Measurements from ENCODE around the gene IL17RC.
"Not testable (repeated sequence)": the region's sequence is repeated elsewhere in the genome, so short reads cannot be mapped to it uniquely, and the experiment has no call there.

Gene IL17RC

DNA sequence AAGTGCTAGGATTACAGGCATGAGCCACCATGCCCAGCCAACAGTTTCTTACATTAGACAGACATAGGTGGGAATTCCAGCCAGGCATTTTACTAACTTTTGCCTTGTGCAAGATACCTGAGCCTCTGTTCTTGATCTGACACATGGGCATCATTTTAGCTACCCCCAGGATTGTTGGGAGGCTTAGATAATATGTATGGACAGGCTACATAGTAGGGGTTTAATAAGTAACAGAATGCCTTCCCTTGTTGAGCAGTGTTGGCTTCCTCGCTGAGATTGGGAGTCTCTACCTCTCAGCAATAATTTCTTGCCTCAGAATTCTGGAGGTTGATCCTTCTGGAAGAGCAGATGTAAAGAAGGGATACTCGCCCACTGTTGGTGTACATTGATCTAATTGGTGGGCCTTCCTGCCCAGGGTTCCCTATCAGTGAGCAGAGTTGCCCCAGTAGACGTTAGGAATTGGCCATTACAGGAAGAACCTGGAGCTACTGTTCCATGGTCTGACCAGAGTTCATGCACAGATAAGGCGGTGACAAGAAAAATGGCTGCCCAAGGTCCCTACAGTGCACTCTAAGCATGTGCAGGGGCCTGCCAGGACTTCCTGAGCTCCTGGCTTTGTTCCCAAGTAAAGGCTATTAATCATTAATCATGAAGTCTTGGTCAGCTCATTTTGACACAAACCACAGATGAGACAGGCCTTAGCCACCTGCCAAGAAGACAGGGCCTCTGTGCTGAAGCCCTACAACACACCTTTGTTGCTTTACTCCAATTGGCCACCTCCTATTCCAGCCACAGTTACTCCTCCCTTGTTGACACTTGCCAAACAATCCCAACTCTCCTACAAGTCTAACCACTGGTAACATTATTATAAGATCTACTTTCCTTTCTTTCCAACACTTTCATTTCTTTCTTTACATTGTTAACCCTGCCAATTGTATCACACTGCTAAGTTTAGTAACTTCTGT lies 19.2 kb upstream of the IL17RC start:
- Mint-ChIP-seq H3K27ac (ENCODE audit: low read depth) (peak overlapping the region; percentile 66), H3K4me3 (no peak overlapping the region), H3K9me3 (no peaks in the 10 kb centered on the region), H3K27me3 (no peaks in the 10 kb centered on the region), H3K4me1 (peaks cover 42% of the 10 kb centered on the region), H3K36me3 (ENCODE audit: insufficient read depth) (peaks cover 8% of the 10 kb centered on the region)
- ATAC-seq (replicated peaks; ENCODE audit: extremely low read depth, poor library complexity, severe bottlenecking) (no peak), DNase-seq (ENCODE audit: low spot score in 2 of 2) (no peak)

GRCh38 chr3:9898467-9899241 lies 18.2 kb upstream of the IL17RC start:
- Mint-ChIP-seq H3K4me3 (no peak overlapping the region), H3K27me3 (no peaks in the 10 kb centered on the region)

GRCh38 chr3:9899289-9899791 lies 17.6 kb upstream of the IL17RC start:
- H3K4me3 Mint-ChIP-seq: no peak overlapping the region
- DNase-seq (ENCODE audit: low spot score in 2 of 2): no peak
- no peaks in the 10 kb centered on the region for H3K27me3 Mint-ChIP-seq
- no peaks in the 10 kb centered on the region for H3K9me3 Mint-ChIP-seq
- peaks cover 3% of the 10 kb centered on the region for H3K36me3 Mint-ChIP-seq (ENCODE audit: insufficient read depth)
- ATAC-seq (replicated peaks; ENCODE audit: extremely low read depth, poor library complexity, severe bottlenecking): no peak
- no peak overlapping the region for H3K27ac Mint-ChIP-seq (ENCODE audit: low read depth)
- peaks cover 39% of the 10 kb centered on the region for H3K4me1 Mint-ChIP-seq

More at GRCh38 chr3:9898467-9899241, 18.2 kb upstream of the IL17RC start:
- Mint-ChIP-seq H3K27ac (ENCODE audit: low read depth) (peak overlapping the region; percentile 66), H3K4me1 (peaks cover 44% of the 10 kb centered on the region), H3K9me3 (no peaks in the 10 kb centered on the region), H3K36me3 (ENCODE audit: insufficient read depth) (peaks cover 3% of the 10 kb centered on the region)
- ATAC-seq (replicated peaks; ENCODE audit: extremely low read depth, poor library complexity, severe bottlenecking) (no peak), DNase-seq (ENCODE audit: low spot score in 2 of 2) (no peak)

- DNase-seq (ENCODE audit: low spot score in 2 of 2); H3K36me3 Mint-ChIP-seq (ENCODE audit: insufficient read depth); ATAC-seq (replicated peaks; ENCODE audit: extremely low read depth, poor library complexity, severe bottlenecking); H3K27me3 Mint-ChIP-seq; H3K4me3 Mint-ChIP-seq; H3K9me3 Mint-ChIP-seq; H3K27ac Mint-ChIP-seq (ENCODE audit: low read depth): not testable (repeated sequence)
- peaks cover 28% of the 10 kb centered on the region for H3K4me1 Mint-ChIP-seq
Measured at GRCh38 chr3:9900965-9901415, 15.9 kb upstream of the IL17RC start.

DNA sequence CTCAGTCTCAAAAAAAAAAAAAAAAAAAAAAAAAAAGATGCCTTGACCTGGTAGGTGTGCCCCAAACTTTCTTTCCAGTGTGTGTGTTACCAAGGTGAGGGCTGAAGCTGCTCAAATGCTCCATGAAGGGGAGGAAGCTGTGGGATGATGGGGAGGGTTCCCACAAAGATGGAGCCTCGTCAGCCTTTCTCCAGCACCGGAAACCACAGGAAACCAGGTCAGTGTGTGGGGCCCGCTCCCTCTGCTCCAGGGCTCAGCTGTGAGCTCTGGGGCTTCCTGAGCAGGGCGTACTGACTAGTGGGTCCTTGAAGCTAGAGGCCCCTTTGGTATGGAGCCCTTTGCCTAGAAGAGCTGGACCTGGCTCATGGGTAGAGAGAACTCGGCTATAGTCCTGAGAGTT lies 14.9 kb upstream of the IL17RC start:
- peaks cover 27% of the 10 kb centered on the region for H3K4me1 Mint-ChIP-seq
- no peaks in the 10 kb centered on the region for H3K27me3 Mint-ChIP-seq
- no peak overlapping the region for H3K27ac Mint-ChIP-seq (ENCODE audit: low read depth)
- peak overlapping the region; percentile 7 for H3K4me3 Mint-ChIP-seq
- no peak for DNase-seq (ENCODE audit: low spot score in 2 of 2)
- peaks cover 2% of the 10 kb centered on the region for H3K36me3 Mint-ChIP-seq (ENCODE audit: insufficient read depth)
- ATAC-seq (replicated peaks; ENCODE audit: extremely low read depth, poor library complexity, severe bottlenecking): peak; percentile 36
- H3K9me3 Mint-ChIP-seq: no peaks in the 10 kb centered on the region

DNA sequence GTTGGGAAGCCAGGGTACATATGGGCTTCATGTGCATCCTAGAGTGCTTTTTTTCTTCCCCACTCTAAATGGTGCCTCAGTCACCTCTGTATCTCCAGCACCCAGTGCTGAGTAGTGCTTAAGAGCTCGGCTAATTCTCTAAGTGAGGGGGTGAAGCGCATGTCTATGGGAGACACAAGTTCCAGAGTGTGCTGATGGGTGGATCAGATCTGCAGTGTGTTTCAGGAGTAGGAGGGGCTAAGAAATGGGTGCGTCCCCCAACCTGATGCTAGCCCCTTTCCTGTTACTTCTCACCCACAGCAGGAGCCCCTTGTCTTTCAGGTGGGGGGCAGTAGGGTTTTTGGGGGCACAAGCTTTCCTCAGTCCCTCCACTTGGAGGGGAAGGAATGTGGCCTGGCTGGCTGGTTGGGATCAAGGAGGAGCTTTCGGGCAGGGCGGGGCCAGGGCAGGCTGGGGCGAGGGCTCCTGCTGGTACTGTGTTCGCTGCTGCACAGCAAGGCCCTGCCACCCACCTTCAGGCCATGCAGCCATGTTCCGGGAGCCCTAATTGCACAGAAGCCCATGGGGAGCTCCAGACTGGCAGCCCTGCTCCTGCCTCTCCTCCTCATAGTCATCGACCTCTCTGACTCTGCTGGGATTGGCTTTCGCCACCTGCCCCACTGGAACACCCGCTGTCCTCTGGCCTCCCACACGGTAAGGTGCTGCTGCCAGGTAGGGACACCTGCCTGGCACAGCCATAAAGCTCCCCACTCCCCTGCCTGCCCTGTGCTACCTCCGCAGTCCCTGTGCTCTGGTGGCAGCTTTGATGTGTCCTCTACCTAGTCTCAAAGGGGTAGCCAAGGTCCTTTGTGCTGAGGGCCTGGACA lies 14.3 kb upstream of the IL17RC start, which contains the start of gene IL17RE:
TSS of gene IL17RE (plus strand) at position 477 of the 866 bp plus-strand sequence. CDS start at position 562, 85 bp downstream.
- Mint-ChIP-seq H3K27me3 (no peaks in the 10 kb centered on the region), H3K36me3 (ENCODE audit: insufficient read depth) (peaks cover 2% of the 10 kb centered on the region), H3K4me1 (peaks cover 27% of the 10 kb centered on the region), H3K27ac (ENCODE audit: low read depth) (no peak within 1 kb of the TSS), H3K9me3 (no peaks in the 10 kb centered on the region), H3K4me3 (peak within 1 kb of the TSS; percentile 7)
- DNase-seq (ENCODE audit: low spot score in 2 of 2) (no peak), ATAC-seq (replicated peaks; ENCODE audit: extremely low read depth, poor library complexity, severe bottlenecking) (no peak)

GRCh38 chr3:9903238-9903624 lies 13.7 kb upstream of the IL17RC start:
- no peaks in the 10 kb centered on the region for H3K9me3 Mint-ChIP-seq
- ATAC-seq (replicated peaks; ENCODE audit: extremely low read depth, poor library complexity, severe bottlenecking): no peak
- H3K4me1 Mint-ChIP-seq: peaks cover 22% of the 10 kb centered on the region
- no peak for DNase-seq (ENCODE audit: low spot score in 2 of 2)
- H3K36me3 Mint-ChIP-seq (ENCODE audit: insufficient read depth): peaks cover 2% of the 10 kb centered on the region
- H3K27me3 Mint-ChIP-seq: no peaks in the 10 kb centered on the region
- no peak overlapping the region for H3K4me3 Mint-ChIP-seq
- H3K27ac Mint-ChIP-seq (ENCODE audit: low read depth): no peak overlapping the region

- no peak overlapping the region for H3K27ac Mint-ChIP-seq (ENCODE audit: low read depth)
- peaks cover 17% of the 10 kb centered on the region for H3K4me1 Mint-ChIP-seq
- H3K4me3 Mint-ChIP-seq: no peak overlapping the region
- DNase-seq (ENCODE audit: low spot score in 2 of 2): no peak
- no peaks in the 10 kb centered on the region for H3K9me3 Mint-ChIP-seq
- peaks cover 2% of the 10 kb centered on the region for H3K36me3 Mint-ChIP-seq (ENCODE audit: insufficient read depth)
- no peaks in the 10 kb centered on the region for H3K27me3 Mint-ChIP-seq
- no peak for ATAC-seq (replicated peaks; ENCODE audit: extremely low read depth, poor library complexity, severe bottlenecking)
Measured at GRCh38 chr3:9903904-9904303, 13.0 kb upstream of the IL17RC start.

DNA sequence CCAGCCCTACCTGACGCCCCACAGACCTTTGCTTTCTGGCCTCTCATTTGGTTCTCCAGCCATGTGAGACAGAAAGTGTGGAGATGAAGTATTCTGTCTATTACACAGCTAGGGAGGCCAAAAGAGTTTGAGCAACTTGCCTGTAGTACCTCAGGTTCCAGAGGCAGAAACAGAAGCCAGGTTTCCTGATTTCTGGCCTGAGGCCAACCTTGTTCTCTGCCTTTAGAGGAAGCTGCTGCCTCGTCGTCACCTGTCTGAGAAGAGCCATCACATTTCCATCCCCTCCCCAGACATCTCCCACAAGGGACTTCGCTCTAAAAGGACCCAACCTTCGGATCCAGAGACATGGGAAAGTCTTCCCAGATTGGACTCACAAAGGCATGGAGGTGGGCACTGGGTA lies 10.4 kb upstream of the IL17RC start:
- Mint-ChIP-seq H3K4me3 (no peak overlapping the region), H3K36me3 (ENCODE audit: insufficient read depth) (peaks cover 2% of the 10 kb centered on the region), H3K27ac (ENCODE audit: low read depth) (no peak overlapping the region), H3K9me3 (no peaks in the 10 kb centered on the region), H3K27me3 (no peaks in the 10 kb centered on the region), H3K4me1 (peaks cover 17% of the 10 kb centered on the region)
- DNase-seq (ENCODE audit: low spot score in 2 of 2): no peak
- no peak for ATAC-seq (replicated peaks; ENCODE audit: extremely low read depth, poor library complexity, severe bottlenecking)

GRCh38 chr3:9908286-9908685 lies 8.6 kb upstream of the IL17RC start:
- no peak overlapping the region for H3K27ac Mint-ChIP-seq (ENCODE audit: low read depth)
- DNase-seq (ENCODE audit: low spot score in 2 of 2) (no peak), ATAC-seq (replicated peaks; ENCODE audit: extremely low read depth, poor library complexity, severe bottlenecking) (no peak)
- H3K27me3 Mint-ChIP-seq: peaks cover 9% of the 10 kb centered on the region
- H3K9me3 Mint-ChIP-seq: no peaks in the 10 kb centered on the region
- H3K4me1 Mint-ChIP-seq: peaks cover 9% of the 10 kb centered on the region
- peaks cover 2% of the 10 kb centered on the region for H3K36me3 Mint-ChIP-seq (ENCODE audit: insufficient read depth)
- no peak overlapping the region for H3K4me3 Mint-ChIP-seq

- Mint-ChIP-seq H3K4me3 (no peak overlapping the region), H3K27ac (ENCODE audit: low read depth) (peak overlapping the region; percentile 53), H3K9me3 (no peaks in the 10 kb centered on the region), H3K27me3 (peaks cover 9% of the 10 kb centered on the region), H3K4me1 (peaks cover 6% of the 10 kb centered on the region), H3K36me3 (ENCODE audit: insufficient read depth) (peaks cover 2% of the 10 kb centered on the region)
- DNase-seq (ENCODE audit: low spot score in 2 of 2) (no peak), ATAC-seq (replicated peaks; ENCODE audit: extremely low read depth, poor library complexity, severe bottlenecking) (no peak)
Measured at GRCh38 chr3:9909221-9910013, 7.5 kb upstream of the IL17RC start.

All from central memory CD8-positive, alpha-beta T cell (primary cell).